ENCODE results near the gene ZFP36L2. TPM values are rescaled to one million over a fixed set of nuclear protein-coding genes. Genes with fewer than 3 reads are reported as not detected.
A peak's percentile ranks its signal among the peaks of the same experiment; 100 is the strongest.

ZFP36L2 gene
- total and polyA plus RNA-seq, 2 experiments from 2014 or later = 37.9 to 38.4 TPM

- Histone ChIP-seq H3K9me2 (ENCODE audit: insufficient read depth) (no peaks in the 10 kb centered on the region), H3K27ac (ENCODE audit: low read depth) (no peak overlapping the region), H3F3A (replicated peaks; ENCODE audit: low read depth) (peaks cover 25% of the 10 kb centered on the region), H3K79me2 (replicated peaks; ENCODE audit: insufficient read depth) (no peaks in the 10 kb centered on the region), H3K4me2 (no peak overlapping the region), H3K36me3 (ENCODE audit: insufficient read depth) (no peaks in the 10 kb centered on the region), H2AFZ (no peak overlapping the region), H3K4me3 (no peak overlapping the region), H3K27me3 (ENCODE audit: insufficient read depth) (no peaks in the 10 kb centered on the region), H3K4me1 (ENCODE audit: insufficient read depth) (peaks cover 38% of the 10 kb centered on the region), H4K20me1 (replicated peaks; ENCODE audit: insufficient read depth) (no peaks in the 10 kb centered on the region)
- TF ChIP-seq CTCF (conservative IDR thresholded peaks at IDR 0.05; ENCODE audit: low read depth in 2 of 2) = no peak
- no peak for TF ChIP-seq NANOG (IDR thresholded peaks at IDR 0.05; ENCODE audit: borderline replicate concordance)
- TF ChIP-seq EZH2phosphoT487 (IDR thresholded peaks at IDR 0.05; ENCODE audit: unreplicated experiment) = no peak
- Mint-ChIP-seq H3K27me3 (ENCODE audit: insufficient read depth, low read depth, poor library complexity) (peaks cover 6% of the 10 kb centered on the region), H3K9me3 (no peaks in the 10 kb centered on the region), H3K4me1 (peaks cover 39% of the 10 kb centered on the region), H3K4me3 (no peak overlapping the region), H3K36me3 (ENCODE audit: low read depth) (no peaks in the 10 kb centered on the region), H3K27ac (no peak overlapping the region; the same call in 1 of the 2 replicates)
- DNase-seq (ENCODE audit: low spot score) = no peak
- ATAC-seq = no peak
These were observed 13.5 kb downstream of the ZFP36L2 start for GRCh38 chr2:43212931-43213330.

- no peak overlapping the region for H3K4me3 Mint-ChIP-seq
- no peaks in the 10 kb centered on the region for H3K36me3 ChIP-seq (ENCODE audit: insufficient read depth)
- peaks cover 21% of the 10 kb centered on the region for H3F3A ChIP-seq (replicated peaks; ENCODE audit: low read depth)
- no peak overlapping the region for H3K4me3 ChIP-seq
- no peaks in the 10 kb centered on the region for H3K9me2 ChIP-seq (ENCODE audit: insufficient read depth)
- H3K9me3 Mint-ChIP-seq = no peaks in the 10 kb centered on the region
- H4K20me1 ChIP-seq (replicated peaks; ENCODE audit: insufficient read depth) = no peaks in the 10 kb centered on the region
- H3K27ac ChIP-seq (ENCODE audit: low read depth) = no peak overlapping the region
- peak overlapping the region; percentile 9; the same call in 1 of the 2 replicates for H3K27ac Mint-ChIP-seq
- no peaks in the 10 kb centered on the region for H3K27me3 ChIP-seq (ENCODE audit: insufficient read depth)
- no peak overlapping the region for H3K4me2 ChIP-seq
- no peak overlapping the region for H2AFZ ChIP-seq
- no peaks in the 10 kb centered on the region for H3K36me3 Mint-ChIP-seq (ENCODE audit: low read depth)
- peaks cover 38% of the 10 kb centered on the region for H3K4me1 Mint-ChIP-seq
- peaks cover 6% of the 10 kb centered on the region for H3K27me3 Mint-ChIP-seq (ENCODE audit: insufficient read depth, low read depth, poor library complexity)
- DNase-seq (ENCODE audit: low spot score) (no peak), ATAC-seq (no peak)
- H3K4me1 ChIP-seq (ENCODE audit: insufficient read depth) = peaks cover 40% of the 10 kb centered on the region
- no peaks in the 10 kb centered on the region for H3K79me2 ChIP-seq (replicated peaks; ENCODE audit: insufficient read depth)
- TF ChIP-seq, protein P1, sequence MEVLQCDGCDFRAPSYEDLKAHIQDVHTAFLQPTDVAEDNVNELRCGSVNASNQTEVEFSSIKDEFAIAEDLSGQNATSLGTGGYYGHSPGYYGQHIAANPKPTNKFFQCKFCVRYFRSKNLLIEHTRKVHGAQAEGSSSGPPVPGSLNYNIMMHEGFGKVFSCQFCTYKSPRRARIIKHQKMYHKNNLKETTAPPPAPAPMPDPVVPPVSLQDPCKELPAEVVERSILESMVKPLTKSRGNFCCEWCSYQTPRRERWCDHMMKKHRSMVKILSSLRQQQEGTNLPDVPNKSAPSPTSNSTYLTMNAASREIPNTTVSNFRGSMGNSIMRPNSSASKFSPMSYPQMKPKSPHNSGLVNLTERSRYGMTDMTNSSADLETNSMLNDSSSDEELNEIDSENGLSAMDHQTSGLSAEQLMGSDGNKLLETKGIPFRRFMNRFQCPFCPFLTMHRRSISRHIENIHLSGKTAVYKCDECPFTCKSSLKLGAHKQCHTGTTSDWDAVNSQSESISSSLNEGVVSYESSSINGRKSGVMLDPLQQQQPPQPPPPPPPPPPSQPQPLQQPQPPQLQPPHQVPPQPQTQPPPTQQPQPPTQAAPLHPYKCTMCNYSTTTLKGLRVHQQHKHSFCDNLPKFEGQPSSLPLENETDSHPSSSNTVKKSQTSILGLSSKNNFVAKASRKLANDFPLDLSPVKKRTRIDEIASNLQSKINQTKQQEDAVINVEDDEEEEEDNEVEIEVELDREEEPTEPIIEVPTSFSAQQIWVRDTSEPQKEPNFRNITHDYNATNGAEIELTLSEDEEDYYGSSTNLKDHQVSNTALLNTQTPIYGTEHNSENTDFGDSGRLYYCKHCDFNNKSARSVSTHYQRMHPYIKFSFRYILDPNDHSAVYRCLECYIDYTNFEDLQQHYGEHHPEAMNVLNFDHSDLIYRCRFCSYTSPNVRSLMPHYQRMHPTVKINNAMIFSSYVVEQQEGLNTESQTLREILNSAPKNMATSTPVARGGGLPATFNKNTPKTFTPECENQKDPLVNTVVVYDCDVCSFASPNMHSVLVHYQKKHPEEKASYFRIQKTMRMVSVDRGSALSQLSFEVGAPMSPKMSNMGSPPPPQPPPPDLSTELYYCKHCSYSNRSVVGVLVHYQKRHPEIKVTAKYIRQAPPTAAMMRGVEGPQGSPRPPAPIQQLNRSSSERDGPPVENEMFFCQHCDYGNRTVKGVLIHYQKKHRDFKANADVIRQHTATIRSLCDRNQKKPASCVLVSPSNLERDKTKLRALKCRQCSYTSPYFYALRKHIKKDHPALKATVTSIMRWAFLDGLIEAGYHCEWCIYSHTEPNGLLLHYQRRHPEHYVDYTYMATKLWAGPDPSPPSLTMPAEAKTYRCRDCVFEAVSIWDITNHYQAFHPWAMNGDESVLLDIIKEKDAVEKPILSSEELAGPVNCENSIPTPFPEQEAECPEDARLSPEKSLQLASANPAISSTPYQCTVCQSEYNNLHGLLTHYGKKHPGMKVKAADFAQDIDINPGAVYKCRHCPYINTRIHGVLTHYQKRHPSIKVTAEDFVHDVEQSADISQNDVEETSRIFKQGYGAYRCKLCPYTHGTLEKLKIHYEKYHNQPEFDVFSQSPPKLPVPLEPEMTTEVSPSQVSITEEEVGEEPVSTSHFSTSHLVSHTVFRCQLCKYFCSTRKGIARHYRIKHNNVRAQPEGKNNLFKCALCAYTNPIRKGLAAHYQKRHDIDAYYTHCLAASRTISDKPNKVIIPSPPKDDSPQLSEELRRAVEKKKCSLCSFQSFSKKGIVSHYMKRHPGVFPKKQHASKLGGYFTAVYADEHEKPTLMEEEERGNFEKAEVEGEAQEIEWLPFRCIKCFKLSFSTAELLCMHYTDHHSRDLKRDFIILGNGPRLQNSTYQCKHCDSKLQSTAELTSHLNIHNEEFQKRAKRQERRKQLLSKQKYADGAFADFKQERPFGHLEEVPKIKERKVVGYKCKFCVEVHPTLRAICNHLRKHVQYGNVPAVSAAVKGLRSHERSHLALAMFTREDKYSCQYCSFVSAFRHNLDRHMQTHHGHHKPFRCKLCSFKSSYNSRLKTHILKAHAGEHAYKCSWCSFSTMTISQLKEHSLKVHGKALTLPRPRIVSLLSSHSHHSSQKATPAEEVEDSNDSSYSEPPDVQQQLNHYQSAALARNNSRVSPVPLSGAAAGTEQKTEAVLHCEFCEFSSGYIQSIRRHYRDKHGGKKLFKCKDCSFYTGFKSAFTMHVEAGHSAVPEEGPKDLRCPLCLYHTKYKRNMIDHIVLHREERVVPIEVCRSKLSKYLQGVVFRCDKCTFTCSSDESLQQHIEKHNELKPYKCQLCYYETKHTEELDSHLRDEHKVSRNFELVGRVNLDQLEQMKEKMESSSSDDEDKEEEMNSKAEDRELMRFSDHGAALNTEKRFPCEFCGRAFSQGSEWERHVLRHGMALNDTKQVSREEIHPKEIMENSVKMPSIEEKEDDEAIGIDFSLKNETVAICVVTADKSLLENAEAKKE (CRISPR knock-in tag; IDR thresholded peaks at IDR 0.05) = no peak
- TF ChIP-seq REST (IDR thresholded peaks at IDR 0.05; ENCODE audit: unreplicated experiment) = no peak
- no peak for TF ChIP-seq EZH2phosphoT487 (IDR thresholded peaks at IDR 0.05; ENCODE audit: unreplicated experiment)
- TF ChIP-seq ZNF331 (CRISPR knock-in tag; IDR thresholded peaks at IDR 0.05; ENCODE audit: low read depth) = no peak
- TF ChIP-seq ETS1 (IDR thresholded peaks at IDR 0.05) = no peak
- no peak for TF ChIP-seq NANOG (IDR thresholded peaks at IDR 0.05; ENCODE audit: borderline replicate concordance)
- TF ChIP-seq STAT1 (IDR thresholded peaks at IDR 0.05; ENCODE audit: unreplicated experiment) = no peak
These were observed 14.1 kb downstream of the ZFP36L2 start for GRCh38 chr2:43212216-43212835.

Data from GM23338 (cell line).